ENCODE measurements around the gene COTL1.

The COTL1 gene

DNA sequence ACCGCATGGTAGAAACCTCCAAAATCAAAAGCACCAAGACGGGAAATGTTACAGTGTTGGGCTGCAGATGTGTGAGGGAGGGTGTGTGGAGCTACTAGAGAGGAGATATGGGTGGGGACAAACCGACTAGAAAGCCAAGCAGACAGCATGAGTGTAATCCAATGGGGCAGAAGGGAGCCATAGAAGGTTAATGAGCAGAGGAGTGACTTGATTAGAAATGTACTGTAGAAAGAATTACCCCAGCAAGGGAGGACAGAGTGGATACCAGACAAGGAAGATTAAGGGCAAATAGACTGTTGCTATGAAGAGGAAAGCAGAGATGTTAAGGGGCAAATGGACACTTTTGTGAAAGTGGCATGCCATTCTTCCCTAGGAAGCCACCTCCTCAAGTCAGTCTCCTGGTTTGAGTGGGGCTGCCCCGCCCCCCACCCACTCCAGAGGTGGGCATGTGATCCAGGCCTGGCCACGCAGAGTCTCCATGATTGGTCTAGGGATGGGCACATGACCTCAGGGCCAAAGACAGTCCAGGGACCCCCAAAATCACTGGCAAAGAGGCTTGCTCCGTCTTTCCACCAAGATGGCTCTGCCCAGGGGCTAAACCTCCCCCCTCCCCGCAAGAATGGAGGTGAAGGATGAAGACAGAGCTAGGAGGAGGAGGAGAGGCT, 4.3 kb downstream of the COTL1 start:
- DNase-seq, result no peak

DNA sequence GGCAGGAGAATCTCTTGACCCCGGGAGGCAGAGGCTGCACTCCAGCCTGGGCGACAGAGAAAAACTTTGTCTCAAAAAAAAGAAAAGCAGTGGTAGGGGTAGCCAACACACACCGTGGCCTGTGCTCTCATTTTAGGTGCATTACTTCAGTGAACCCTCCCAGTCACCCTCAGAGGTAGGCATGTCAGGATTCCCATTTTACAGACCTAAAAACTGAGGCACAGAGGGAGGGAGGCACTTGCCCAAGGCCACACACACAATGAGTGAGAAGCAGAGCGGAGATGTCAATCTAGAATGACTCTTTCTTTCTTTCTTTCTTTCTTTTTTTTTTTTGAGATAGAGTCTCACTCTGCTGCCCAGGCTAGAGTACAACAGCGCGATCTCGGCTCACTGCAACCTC, 5.2 kb downstream of the COTL1 start:
- DNase-seq, result no peak

DNA sequence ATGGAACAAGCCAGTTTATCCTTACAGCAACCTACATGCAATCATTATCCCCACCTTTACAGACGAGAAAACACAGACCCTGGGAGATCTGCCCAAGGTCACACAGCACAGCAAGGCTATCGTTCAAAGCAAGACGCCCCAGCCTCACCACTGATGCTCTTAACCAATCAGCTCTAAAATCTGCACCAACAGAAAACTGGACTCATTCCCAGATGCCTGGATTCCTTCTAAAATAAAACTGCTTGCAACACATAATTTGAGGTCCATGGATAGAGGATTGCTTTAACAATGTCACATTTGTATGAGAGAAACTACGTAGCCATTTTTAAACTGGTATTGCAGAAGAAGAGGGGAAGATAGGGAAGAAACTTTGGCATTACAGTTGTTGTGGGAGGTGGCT, 6.8 kb downstream of the COTL1 start:
- DNase-seq, result no peak

DNA sequence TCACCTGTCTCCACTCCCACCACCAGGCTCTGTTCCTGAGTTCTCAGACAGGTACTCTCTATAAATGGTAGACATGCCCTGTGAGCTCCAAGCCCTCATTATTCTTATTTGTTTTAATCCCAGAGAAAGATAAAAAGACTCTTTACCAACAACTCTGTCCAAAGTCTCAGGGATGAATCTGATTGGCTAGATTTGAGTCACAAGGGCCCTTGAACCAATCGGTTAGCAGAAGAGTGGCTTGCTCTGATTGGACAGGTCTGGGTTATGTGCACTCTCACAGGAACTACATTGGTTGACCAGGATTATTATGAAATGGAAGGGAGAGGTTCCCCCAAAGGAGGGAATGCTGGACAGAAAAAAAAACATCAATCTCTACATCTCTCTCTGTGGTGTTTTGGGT, 7.5 kb downstream of the COTL1 start:
- no peak for DNase-seq

DNA sequence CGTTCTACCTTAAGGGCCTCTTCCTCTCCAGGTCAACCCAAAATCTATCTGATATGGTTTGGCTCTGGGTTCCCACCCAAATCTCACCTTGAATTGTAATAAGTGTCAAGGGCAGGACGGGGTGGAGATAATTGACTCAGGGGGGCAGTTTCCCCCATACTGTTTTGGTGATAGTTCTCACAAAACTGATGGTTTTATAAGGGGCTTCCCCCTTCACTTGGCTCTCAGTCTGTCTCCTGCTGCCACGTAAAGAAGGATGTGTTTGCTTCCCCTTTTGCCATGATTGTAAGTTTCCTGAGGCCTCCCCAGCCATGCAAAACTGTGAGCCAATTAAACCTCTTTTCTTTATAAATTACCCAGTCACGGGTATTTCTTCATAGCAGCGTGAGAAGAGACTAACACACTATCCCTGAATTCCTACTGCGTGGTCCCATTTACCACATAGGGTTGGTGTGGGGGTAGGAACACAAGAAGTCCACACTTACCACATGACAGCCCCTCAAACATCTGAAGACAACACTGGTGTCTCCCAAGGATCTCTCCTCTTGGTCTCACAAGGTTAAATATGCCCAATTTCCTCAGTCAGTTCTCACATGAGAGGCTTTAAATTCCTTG, 8.2 kb downstream of the COTL1 start:
- no peak for DNase-seq

DNA sequence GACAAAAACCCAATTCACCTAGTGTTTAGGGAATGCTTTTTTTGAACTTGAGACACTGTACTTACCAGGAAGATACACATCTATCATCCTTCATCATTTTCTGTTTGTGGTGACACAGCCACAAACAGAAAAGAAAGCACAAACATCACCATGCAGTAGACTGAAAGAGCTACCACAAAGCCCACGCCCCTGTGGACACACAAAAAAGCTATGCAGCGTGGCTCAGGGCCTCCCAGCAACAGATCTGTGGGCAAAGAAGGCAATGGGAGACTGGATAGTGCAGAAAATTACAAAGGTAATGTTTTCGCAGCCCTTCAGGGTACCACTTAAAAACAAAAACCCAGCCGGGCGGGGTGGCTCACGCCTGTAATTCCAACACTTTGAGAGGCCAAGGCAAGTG, 9.6 kb downstream of the COTL1 start:
- peak; percentile 69 for DNase-seq

- peak; percentile 53 for DNase-seq
These were observed 10.2 kb downstream of the COTL1 start for GRCh38 chr16:84607694-84608093.

GRCh38 chr16:84607061-84607460, 10.8 kb downstream of the COTL1 start:
- no peak for DNase-seq

- peak; percentile 59 for DNase-seq
These were observed 11.6 kb downstream of the COTL1 start for GRCh38 chr16:84606081-84606875.

- DNase-seq, result no peak
These were observed 12.5 kb downstream of the COTL1 start for GRCh38 chr16:84605339-84605848.

GRCh38 chr16:84604477-84605013, 13.3 kb downstream of the COTL1 start:
- DNase-seq, result no peak

GRCh38 chr16:84603940-84604339, 13.9 kb downstream of the COTL1 start:
- DNase-seq, result no peak

GRCh38 chr16:84603140-84603816, 14.6 kb downstream of the COTL1 start:
- no peak for DNase-seq

DNA sequence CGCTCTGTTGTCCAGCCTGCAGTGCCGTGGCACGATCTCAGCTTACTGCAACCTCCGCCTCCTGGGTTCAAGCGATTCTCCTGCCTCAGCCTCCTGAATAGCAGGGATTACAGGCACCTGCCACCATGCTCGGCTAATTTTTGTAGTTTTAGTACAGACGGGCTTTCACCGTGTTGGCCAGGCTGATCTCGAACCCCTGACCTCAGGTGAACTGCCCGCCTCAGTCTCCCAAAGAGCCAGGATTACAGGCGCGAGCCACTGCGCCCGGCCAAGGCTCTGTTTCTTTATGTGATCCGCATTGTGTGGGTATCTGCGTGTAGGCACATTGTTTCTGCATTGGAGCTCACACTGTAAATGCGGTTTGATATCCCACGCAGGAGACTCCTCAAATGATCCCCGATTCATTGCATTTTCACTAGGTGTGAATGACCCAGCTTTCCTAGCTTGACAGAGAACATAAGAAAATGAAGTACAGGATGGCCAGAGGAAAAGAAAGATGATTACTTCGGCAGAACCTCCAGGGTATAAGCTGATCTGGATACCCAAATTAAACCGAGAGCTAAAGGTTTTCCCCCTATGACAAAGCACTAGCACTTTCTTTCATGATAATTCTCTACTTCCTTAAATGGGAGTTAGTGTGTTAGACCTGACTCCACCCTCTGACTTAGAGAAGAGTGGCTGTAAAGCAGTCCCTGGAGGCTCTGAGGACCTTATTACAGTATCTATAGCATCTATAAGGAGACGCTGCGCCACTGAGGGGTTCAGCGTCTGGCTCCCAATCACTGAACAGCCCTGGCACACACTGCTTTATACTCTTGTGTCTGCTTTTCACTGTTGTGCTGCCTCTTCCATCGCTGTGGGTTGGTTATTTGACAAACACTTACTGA, 17.3 kb downstream of the COTL1 start:
- DNase-seq, result peak; percentile 68

GRCh38 chr16:84599521-84600202, 18.2 kb downstream of the COTL1 start:
- peak; percentile 43 for DNase-seq

- no peak for DNase-seq
These were observed 19.5 kb downstream of the COTL1 start for GRCh38 chr16:84598360-84598759.

- DNase-seq, result peak; percentile 55
These were observed 19.9 kb downstream of the COTL1 start for GRCh38 chr16:84597931-84598351.

DNA sequence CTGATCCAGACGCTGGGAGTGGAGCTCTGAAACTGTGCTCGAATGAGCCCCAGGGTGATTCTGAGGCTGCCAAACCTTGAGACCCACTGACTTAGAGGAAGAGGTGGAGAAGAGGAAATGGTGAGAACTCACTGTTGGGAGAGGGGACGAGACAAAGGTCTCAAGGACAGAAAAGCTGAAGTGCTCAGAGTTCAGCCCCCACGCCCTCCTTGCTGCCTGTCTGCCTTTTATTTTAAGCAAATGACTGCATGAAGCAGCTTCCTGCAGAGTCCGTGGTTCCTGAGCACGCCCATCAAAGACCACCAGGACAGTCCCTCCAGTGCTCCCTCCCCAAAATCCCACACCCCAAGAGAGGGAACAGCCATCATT, 20.4 kb downstream of the COTL1 start:
- DNase-seq, result no peak

DNA sequence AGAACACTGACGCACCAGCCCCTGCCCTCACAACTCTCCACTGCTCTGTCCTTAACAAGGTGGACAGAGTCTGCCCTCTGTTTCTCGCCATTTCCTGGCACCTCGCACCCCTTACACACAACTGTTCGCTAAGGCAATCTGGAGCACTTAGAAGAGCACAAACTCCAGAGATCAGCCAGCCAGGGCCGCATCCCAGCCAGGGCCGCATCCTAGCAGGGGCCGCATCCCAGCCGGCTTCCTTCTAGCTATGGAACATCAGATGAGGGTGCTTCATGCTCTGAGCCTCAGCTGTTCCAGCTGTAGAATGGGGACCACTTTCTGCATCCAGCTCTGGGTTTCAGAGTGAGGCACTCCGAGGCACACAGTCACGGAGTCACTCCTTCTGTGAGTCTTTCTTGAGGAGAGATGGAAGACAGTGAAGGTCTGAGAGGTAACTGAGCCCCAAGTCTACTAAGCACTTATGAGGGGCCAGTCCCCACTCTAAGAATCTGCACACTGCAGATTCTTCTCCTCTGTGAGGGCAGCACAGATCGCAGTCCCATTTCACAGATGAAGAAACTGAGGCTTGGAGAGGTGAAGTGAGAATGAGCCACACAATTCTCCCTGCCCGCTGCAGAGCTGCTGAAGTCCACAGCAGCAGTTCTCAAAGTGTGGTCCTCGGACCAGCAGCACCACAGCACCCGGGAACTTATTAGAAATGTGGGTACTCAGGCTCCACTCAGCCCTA, 20.9 kb downstream of the COTL1 start:
- DNase-seq, result no peak

DNA sequence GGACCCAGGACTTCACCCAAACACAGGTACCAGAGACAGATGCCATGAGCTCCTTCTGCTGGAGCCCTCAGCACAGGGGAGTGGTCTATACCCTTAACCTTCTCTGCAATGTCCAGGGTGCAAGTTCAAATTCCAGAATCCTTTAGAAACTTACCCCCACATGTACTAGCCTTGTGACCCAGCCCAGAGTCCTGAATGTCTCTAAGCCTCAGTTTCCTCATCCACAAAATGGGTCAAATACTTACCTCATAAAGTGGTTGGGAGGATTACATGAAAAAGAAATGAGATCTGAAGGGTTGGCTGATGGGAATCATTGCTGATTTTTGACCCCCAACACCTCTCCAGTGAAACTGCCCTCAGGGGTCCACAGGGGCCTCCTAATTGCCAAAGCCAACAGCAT, 21.7 kb downstream of the COTL1 start:
- no peak for DNase-seq

DNA sequence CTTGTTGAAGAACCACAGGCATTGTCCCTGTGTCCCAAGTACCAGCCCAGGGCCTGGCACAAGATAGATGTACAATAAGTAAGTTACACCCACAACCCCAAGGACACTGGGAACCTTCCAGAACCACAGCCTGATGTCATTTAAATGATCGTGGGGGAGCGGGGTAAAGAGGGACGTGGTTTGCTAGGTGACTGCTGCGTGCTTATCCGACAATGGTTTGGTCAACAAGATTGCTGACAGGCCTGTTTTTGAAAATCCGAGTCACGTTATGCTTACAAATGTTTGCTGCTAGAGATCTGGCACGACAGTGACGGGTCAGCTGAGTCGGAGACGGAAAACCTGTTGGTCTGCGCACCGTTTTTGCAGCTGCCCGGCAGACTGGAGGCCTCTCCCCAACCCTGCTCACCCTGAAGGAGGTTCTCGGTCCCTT, 22.8 kb downstream of the COTL1 start:
- DNase-seq, result no peak
